ENCODE data around the gene CENPA.
"Not testable (repeated sequence)": the region's sequence is repeated elsewhere in the genome, so short reads cannot be mapped to it uniquely, and the experiment has no call there.

The CENPA gene

DNA sequence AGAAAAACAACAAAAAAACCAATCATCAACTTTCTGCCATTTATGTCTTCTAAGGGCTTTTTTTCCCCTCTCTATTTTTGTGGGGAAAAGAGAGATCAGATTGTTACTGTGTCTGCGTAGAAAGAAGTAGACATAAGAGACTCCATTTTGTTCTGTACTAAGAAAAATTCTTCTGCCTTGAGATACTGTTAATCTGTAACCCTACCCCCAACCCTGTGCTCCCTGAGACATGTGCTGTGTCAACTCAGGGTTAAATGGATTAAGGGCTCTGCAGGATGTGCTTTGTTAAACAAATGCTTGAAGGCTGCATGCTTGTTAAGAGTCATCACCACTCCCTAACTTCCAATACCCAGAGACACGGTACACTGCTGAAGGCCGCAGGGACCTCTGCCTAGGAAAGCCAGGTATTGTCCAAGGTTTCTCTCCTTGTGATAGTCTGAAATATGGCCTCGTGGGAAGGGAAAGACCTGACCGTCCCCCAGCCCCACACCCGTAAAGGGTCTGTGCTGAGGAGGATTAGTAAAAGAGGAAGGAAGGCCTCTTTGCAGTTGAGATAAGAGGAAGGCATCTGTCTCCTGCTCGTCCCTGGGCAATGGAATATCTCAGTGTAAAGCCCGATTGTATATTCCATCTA, 36.0 kb upstream of the CENPA start:
- not testable (repeated sequence) for H3K4me2 ChIP-seq (ENCODE audit: low read length); H3K9me3 ChIP-seq (replicated peaks; ENCODE audit: low read length); H3K36me3 ChIP-seq (ENCODE audit: insufficient read depth, low read length); H3K4me1 ChIP-seq (ENCODE audit: control insufficient read depth, insufficient read depth, low read length); H3K4me3 ChIP-seq (ENCODE audit: low read length); H3K9ac ChIP-seq (ENCODE audit: low read depth, low read length)
- peaks cover 16% of the 10 kb centered on the region for H3K27me3 ChIP-seq (ENCODE audit: control insufficient read depth, insufficient read depth, low read length)

DNA sequence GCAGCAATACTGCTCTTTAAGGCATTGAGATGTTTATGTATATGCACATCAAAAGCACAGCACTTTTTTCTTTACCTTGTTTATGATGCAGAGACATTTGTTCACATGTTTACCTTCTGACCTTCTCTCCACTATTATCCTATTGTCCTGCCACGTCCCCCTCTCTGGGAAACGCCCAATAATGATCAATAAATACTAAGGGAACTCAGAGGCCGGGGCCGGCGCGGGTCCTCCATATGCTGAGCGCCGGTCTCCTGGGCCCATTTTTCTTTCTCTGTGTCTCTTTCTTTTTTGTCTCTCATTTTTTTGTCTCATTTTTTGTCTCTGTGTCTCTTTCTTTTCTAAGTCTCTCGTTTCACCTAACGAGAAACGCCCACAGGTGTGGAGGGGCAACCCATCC, 35.4 kb upstream of the CENPA start:
- not testable (repeated sequence) for H3K9me3 ChIP-seq (replicated peaks; ENCODE audit: low read length); H3K9ac ChIP-seq (ENCODE audit: low read depth, low read length); H3K4me2 ChIP-seq (ENCODE audit: low read length); H3K4me1 ChIP-seq (ENCODE audit: control insufficient read depth, insufficient read depth, low read length); H3K4me3 ChIP-seq (ENCODE audit: low read length); H3K36me3 ChIP-seq (ENCODE audit: insufficient read depth, low read length)
- H3K27me3 ChIP-seq (ENCODE audit: control insufficient read depth, insufficient read depth, low read length), result peaks cover 16% of the 10 kb centered on the region

DNA sequence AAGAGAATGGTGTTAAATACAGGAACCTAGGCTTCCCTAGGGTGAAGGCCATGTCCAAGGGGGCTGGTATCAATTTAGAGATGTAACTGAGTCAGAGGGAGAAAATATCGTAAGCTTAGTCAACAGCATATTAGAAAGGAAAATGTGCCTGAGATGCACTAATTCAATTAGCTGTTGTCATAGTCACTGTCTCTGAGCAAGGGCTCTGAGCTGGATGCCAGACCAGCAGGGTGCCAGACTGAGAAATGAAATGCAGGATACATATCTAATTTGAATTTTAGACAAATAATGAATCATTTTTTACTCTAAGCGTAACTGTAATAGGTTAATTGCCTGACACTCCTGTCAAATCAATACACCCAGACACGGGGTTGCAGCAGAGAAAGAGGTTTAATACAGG, 33.2 kb upstream of the CENPA start:
- Histone ChIP-seq H3K27me3 (ENCODE audit: control insufficient read depth, insufficient read depth, low read length) (peaks cover 12% of the 10 kb centered on the region), H3K36me3 (ENCODE audit: insufficient read depth, low read length) (no peaks in the 10 kb centered on the region), H3K4me2 (ENCODE audit: low read length) (no peak overlapping the region), H3K4me3 (ENCODE audit: low read length) (no peak overlapping the region), H3K4me1 (ENCODE audit: control insufficient read depth, insufficient read depth, low read length) (peaks cover 4% of the 10 kb centered on the region), H3K9me3 (replicated peaks; ENCODE audit: low read length) (no peaks in the 10 kb centered on the region), H3K9ac (ENCODE audit: low read depth, low read length) (no peak overlapping the region)

DNA sequence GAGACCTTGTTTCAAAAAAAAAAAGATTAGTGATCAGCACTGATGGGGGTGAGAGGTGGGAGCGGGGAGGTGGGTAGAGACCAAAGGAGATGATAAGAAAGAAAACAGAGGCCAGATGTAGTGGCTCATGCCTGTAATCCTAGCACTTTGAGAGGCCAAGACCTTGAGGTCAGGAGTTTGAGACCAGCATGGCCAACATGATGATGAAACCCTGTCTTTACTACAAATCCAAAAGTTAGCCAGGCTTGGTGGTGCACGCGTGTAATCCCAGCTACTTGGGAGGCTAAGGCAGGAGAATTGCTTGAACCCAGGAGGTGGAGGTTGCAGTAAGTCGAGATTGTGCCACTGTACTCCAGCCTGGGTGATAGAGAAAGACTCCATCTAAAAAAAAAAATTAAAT, 31.3 kb upstream of the CENPA start:
- H3K4me1 ChIP-seq (ENCODE audit: control insufficient read depth, insufficient read depth, low read length), result peaks cover 18% of the 10 kb centered on the region
- no peak overlapping the region for H3K4me2 ChIP-seq (ENCODE audit: low read length)
- peaks cover 12% of the 10 kb centered on the region for H3K27me3 ChIP-seq (ENCODE audit: control insufficient read depth, insufficient read depth, low read length)
- H3K4me3 ChIP-seq (ENCODE audit: low read length), result no peak overlapping the region
- no peak overlapping the region for H3K9ac ChIP-seq (ENCODE audit: low read depth, low read length)
- H3K36me3 ChIP-seq (ENCODE audit: insufficient read depth, low read length), result no peaks in the 10 kb centered on the region
- no peaks in the 10 kb centered on the region for H3K9me3 ChIP-seq (replicated peaks; ENCODE audit: low read length)

DNA sequence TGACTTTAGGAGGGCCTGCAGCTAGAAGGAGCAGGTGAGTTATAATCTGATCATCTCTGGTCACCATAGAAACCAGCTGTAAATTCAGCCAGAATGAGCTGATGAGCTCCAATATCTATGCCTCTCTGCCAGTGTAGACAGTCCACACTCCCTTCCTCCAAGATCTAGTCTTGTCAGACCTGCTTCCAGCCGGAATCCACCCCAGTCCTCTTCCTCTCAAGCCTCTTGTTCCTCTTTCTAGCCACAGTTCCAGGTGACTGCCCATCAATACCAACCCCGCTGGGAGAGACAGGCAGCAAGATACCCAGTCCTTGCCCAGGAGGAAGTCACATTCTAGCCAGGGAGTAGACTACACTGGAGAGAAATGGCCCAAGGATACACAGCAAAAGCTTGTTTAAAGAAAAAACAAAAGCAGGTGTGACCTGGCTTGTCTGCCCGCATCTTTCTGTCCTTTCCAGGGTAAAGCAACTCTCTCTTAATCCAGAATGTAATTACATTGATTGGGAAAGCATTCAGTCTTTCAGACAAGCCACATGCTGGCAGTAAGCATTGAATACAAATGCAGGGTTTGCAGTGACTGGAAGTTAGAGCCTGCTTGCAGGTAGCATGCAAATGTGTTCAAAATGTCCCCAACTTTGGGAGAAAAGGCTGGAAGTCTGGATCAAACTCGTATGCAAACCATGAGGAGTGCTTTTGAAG, 30.7 kb upstream of the CENPA start:
- H3K4me1 ChIP-seq (ENCODE audit: control insufficient read depth, insufficient read depth, low read length), result peaks cover 18% of the 10 kb centered on the region
- peaks cover 12% of the 10 kb centered on the region for H3K27me3 ChIP-seq (ENCODE audit: control insufficient read depth, insufficient read depth, low read length)
- no peak overlapping the region for H3K9ac ChIP-seq (ENCODE audit: low read depth, low read length)
- H3K36me3 ChIP-seq (ENCODE audit: insufficient read depth, low read length), result no peaks in the 10 kb centered on the region
- no peak overlapping the region for H3K4me2 ChIP-seq (ENCODE audit: low read length)
- H3K4me3 ChIP-seq (ENCODE audit: low read length), result no peak overlapping the region
- H3K9me3 ChIP-seq (replicated peaks; ENCODE audit: low read length), result no peaks in the 10 kb centered on the region

DNA sequence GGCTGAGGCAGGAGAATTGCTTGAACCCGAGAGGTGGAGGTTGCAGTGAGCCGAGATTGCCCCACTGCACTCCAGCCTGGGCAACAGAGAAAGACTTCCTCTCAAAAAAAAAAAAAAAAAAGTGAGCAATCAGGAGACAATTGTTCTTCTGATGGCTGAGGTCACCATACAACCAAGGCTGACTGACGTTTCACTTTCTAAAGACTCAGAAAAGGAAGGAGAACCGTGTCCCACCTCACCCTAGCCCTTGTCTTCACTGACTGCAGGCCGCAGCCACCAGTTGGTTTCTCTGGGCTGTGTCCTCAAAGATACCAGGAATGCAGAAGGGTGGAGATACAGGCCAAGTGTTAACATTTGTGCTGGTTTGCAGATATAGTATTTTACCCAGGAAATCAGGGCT, 29.5 kb upstream of the CENPA start:
- H3K36me3 ChIP-seq (ENCODE audit: insufficient read depth, low read length), result no peaks in the 10 kb centered on the region
- H3K4me1 ChIP-seq (ENCODE audit: control insufficient read depth, insufficient read depth, low read length), result peaks cover 18% of the 10 kb centered on the region
- H3K4me3 ChIP-seq (ENCODE audit: low read length), result no peak overlapping the region
- H3K4me2 ChIP-seq (ENCODE audit: low read length), result no peak overlapping the region
- no peak overlapping the region for H3K9ac ChIP-seq (ENCODE audit: low read depth, low read length)
- no peaks in the 10 kb centered on the region for H3K9me3 ChIP-seq (replicated peaks; ENCODE audit: low read length)
- H3K27me3 ChIP-seq (ENCODE audit: control insufficient read depth, insufficient read depth, low read length), result peaks cover 10% of the 10 kb centered on the region

DNA sequence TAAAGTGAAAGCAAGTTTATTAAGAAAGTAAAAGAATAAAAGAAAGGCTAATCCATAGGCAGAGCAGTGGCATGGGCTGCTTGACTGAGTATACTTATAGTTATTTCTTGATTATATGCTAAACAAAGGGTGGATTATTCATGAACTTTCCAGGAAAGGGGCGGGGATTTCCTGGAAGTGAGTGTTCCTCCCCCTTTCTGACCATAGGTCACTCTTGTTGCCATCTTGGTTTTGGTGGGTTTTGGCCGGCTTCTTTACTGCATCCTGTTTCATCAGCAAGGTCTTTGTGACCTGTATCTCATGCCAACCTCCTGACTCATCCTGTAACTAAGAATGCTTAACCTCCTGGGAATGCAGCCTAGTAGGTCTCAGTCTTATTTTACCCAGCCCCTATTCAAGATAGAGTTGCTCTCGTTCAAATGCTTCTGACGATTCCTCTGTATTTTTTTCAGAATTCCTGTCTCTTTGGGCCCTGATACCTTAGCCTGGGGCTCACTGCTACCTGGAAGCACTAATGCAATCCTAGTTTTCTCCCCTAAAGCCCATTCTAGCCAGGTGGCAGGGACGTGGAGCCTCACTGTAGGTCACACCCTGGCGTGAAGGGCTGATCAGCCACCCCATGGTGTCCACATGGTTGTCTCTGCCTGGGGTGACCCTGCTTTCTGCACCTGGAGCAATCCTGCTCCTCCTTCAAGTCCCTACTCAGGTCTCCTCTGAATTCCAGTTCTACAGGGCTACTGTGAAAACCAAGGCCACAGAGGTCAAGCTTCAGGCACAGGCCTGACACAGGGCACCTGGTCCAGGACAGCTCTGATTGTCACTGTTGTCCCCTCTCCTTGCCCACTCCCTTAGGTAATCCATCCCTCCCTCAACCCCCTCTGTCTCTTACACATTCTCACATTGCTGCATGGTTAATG, 27.7 kb upstream of the CENPA start:
- peaks cover 18% of the 10 kb centered on the region for H3K4me1 ChIP-seq (ENCODE audit: control insufficient read depth, insufficient read depth, low read length)
- no peaks in the 10 kb centered on the region for H3K9me3 ChIP-seq (replicated peaks; ENCODE audit: low read length)
- H3K4me2 ChIP-seq (ENCODE audit: low read length), result peak overlapping the region; percentile 74
- H3K27me3 ChIP-seq (ENCODE audit: control insufficient read depth, insufficient read depth, low read length), result peaks cover 8% of the 10 kb centered on the region
- no peaks in the 10 kb centered on the region for H3K36me3 ChIP-seq (ENCODE audit: insufficient read depth, low read length)
- H3K9ac ChIP-seq (ENCODE audit: low read depth, low read length), result peak overlapping the region; percentile 36
- H3K4me3 ChIP-seq (ENCODE audit: low read length), result peak overlapping the region; percentile 44

DNA sequence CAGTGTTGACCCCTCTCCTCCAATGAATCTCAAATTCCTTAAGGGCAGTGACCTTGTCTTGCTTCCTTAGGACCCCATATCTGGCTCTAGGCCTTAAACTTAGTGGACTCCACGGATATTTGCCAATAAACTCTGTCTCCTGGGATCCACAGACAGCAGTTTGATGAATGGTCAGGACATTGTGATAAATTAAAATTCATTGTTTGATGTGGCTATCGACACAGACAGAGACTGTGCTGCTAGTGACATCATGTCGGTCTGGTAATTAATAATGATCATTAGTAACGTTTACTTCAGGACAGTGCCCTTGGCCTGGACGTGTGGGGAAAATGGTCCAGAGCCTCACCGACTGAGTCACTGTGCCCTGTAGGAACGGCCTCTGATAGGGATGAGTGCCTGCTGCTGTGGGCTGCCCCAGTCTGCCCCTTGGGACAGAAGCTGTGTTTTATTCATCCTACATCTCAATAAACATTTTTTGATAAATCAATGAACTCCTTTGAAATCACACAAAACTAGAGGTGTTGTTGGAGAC, 27.0 kb upstream of the CENPA start:
- H3K4me1 ChIP-seq (ENCODE audit: control insufficient read depth, insufficient read depth, low read length), result peaks cover 22% of the 10 kb centered on the region

DNA sequence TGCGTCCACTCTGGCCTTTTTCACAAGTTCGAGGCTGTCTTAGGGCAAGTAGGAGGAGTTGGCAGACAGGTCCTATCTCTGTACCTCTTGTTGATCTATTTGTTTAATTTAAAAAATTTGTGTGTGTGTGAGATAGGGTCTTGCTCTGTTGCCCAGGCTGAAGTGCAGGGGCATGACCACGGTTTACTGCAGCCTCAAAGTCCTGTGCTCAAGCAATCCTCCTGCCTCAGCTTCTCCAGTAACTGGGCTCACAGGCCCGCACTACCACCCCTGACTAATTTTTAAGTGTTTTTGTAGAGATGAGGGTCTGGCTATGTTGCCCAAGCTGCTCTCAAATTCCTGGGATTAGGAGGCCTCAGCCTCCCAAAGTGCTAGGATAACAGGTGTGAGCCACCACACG, 26.0 kb upstream of the CENPA start:
- Histone ChIP-seq H3K9ac (ENCODE audit: low read depth, low read length) (no peak overlapping the region), H3K27me3 (ENCODE audit: control insufficient read depth, insufficient read depth, low read length) (peaks cover 7% of the 10 kb centered on the region), H3K4me3 (ENCODE audit: low read length) (no peak overlapping the region), H3K9me3 (replicated peaks; ENCODE audit: low read length) (no peaks in the 10 kb centered on the region), H3K4me2 (ENCODE audit: low read length) (no peak overlapping the region), H3K36me3 (ENCODE audit: insufficient read depth, low read length) (no peaks in the 10 kb centered on the region), H3K4me1 (ENCODE audit: control insufficient read depth, insufficient read depth, low read length) (peaks cover 23% of the 10 kb centered on the region)

More for the DNA sequence above, 27.0 kb upstream of the CENPA start:
- no peaks in the 10 kb centered on the region for H3K36me3 ChIP-seq (ENCODE audit: insufficient read depth, low read length)
- H3K4me2 ChIP-seq (ENCODE audit: low read length), result peak overlapping the region; percentile 74
- no peak overlapping the region for H3K4me3 ChIP-seq (ENCODE audit: low read length)
- H3K9ac ChIP-seq (ENCODE audit: low read depth, low read length), result no peak overlapping the region
- H3K9me3 ChIP-seq (replicated peaks; ENCODE audit: low read length), result no peaks in the 10 kb centered on the region
- peaks cover 8% of the 10 kb centered on the region for H3K27me3 ChIP-seq (ENCODE audit: control insufficient read depth, insufficient read depth, low read length)

DNA sequence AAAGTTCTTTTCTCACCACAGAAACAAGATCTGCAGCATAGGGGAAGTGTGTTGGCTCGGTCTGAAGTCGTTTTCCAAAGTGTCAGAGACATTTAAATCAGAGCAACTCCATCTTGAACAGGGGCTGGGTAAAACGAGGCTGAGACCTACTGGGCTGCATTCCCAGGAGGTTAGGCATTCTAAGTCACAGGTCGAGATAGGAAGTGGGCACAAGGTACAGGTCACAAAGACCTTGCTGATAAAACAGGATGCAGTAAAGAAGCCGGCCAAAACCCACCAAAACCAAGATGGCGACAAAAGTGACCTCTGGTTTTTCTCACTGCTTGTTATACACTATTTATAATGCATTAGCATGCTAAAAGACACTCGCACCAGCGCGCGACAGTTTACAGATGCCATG, 24.9 kb upstream of the CENPA start:
- not testable (repeated sequence) for H3K9me3 ChIP-seq (replicated peaks; ENCODE audit: low read length); H3K4me2 ChIP-seq (ENCODE audit: low read length); H3K36me3 ChIP-seq (ENCODE audit: insufficient read depth, low read length); H3K9ac ChIP-seq (ENCODE audit: low read depth, low read length); H3K27me3 ChIP-seq (ENCODE audit: control insufficient read depth, insufficient read depth, low read length); H3K4me3 ChIP-seq (ENCODE audit: low read length)
- peaks cover 33% of the 10 kb centered on the region for H3K4me1 ChIP-seq (ENCODE audit: control insufficient read depth, insufficient read depth, low read length)

DNA sequence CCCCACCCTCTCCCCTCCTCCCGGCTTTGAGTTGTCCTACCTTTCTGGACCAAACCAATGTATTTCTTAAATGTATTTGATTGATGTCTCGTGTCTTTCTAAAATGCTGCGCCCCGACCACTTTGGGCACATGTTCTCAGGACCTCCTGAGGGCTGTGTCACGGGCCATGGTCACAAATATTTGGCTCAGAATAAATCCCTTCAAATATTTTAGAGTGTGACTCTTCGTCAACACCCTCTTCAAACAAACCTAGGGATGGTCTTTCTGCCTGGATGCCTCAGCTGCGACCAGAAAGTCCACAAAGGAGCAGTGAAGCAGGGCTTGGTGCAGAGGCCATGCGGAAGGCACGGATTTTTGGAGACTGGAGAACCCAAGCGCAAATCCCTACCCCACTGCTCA, 22.8 kb upstream of the CENPA start:
- Histone ChIP-seq H3K4me3 (ENCODE audit: low read length) (no peak overlapping the region), H3K4me1 (ENCODE audit: control insufficient read depth, insufficient read depth, low read length) (peaks cover 28% of the 10 kb centered on the region), H3K9ac (ENCODE audit: low read depth, low read length) (no peak overlapping the region), H3K9me3 (replicated peaks; ENCODE audit: low read length) (no peaks in the 10 kb centered on the region), H3K36me3 (ENCODE audit: insufficient read depth, low read length) (peaks cover 7% of the 10 kb centered on the region), H3K4me2 (ENCODE audit: low read length) (no peak overlapping the region), H3K27me3 (ENCODE audit: control insufficient read depth, insufficient read depth, low read length) (no peaks in the 10 kb centered on the region)

Data from skeletal muscle satellite cell (primary cell).